Body of pancreas (tissue), 4 donors: ENCODE results near the gene MSL1.
A peak's percentile ranks its signal among the peaks of the same experiment; 100 is the strongest.

Experiments
- POLR2A ChIP-seq, 3 donors: fragments of 450-650 bp; IDR thresholded peaks; one replicate each; pipeline ENCODE4 v1.6.1; 2016; ENCODE audit warnings: antibody characterized with exemption in 3 of 3, mild to moderate bottlenecking in 2 of 3
- TF ChIP-seq, protein P1 (sequence below), 7 experiments: fragments of 450-650 bp in 4 of 7; fragments of 200-600 bp in 3 of 7; sonication (generic) in 3 of 7; IDR thresholded peaks; one replicate each; pipeline ENCODE4 v1.5.1; 2016 to 2019; ENCODE audit warnings: antibody characterized with exemption in 7 of 7

- TF ChIP-seq, protein P1, sequence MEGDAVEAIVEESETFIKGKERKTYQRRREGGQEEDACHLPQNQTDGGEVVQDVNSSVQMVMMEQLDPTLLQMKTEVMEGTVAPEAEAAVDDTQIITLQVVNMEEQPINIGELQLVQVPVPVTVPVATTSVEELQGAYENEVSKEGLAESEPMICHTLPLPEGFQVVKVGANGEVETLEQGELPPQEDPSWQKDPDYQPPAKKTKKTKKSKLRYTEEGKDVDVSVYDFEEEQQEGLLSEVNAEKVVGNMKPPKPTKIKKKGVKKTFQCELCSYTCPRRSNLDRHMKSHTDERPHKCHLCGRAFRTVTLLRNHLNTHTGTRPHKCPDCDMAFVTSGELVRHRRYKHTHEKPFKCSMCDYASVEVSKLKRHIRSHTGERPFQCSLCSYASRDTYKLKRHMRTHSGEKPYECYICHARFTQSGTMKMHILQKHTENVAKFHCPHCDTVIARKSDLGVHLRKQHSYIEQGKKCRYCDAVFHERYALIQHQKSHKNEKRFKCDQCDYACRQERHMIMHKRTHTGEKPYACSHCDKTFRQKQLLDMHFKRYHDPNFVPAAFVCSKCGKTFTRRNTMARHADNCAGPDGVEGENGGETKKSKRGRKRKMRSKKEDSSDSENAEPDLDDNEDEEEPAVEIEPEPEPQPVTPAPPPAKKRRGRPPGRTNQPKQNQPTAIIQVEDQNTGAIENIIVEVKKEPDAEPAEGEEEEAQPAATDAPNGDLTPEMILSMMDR (IDR thresholded peaks at IDR 0.05), result no peak
- TF ChIP-seq POLR2A (IDR thresholded peaks at IDR 0.05), result peak in 2 of 3 donors; percentile 27 to 31
Measured at GRCh38 chr17:40177275-40177874, 55.6 kb downstream of the MSL1 start, which contains the start of gene RAPGEFL1.
